GM23338 (cell line): ENCODE data around the gene COL26A1. TPM values are rescaled to one million over a fixed set of nuclear protein-coding genes. Genes with fewer than 3 reads are reported as not detected.

ENCODE experiments used
- ATAC-seq: fragments of 200-7000 bp; cut with Tn5 transposase; 3 replicates; pipeline ENCODE4 v1.9.1; 2020
- DNase-seq: peaks from one replicate; pipeline ENCODE4 v3.0.0-alpha.2; 2015; ENCODE audit warnings: low spot score
- H2AFZ ChIP-seq: fragments of 200-600 bp; sonication (generic); 2 replicates; pipeline ENCODE4 v1.8.0; 2016; ENCODE audit warnings: antibody characterized with exemption, mild to moderate bottlenecking, moderate library complexity
- H3F3A ChIP-seq: fragments of 200-600 bp; sonication (generic); replicated peaks from 2 replicates; pipeline ENCODE4 v1.8.0; 2017; ENCODE audit warnings: antibody characterized with exemption, mixed run types, low read depth
- H3K27ac ChIP-seq: fragments of 200-600 bp; sonication (generic); 2 replicates; pipeline ENCODE4 v1.6.1; 2016; ENCODE audit warnings: low read depth
- H3K27me3 ChIP-seq: fragments of 200-600 bp; sonication (generic); 2 replicates; pipeline ENCODE4 v1.8.0; 2016; ENCODE audit warnings: mild to moderate bottlenecking, mixed run types, moderate library complexity; ENCODE audit not compliant: insufficient read depth
- H3K36me3 ChIP-seq: fragments of 200-600 bp; sonication (generic); 2 replicates; pipeline ENCODE4 v1.8.0; 2016; ENCODE audit warnings: mild to moderate bottlenecking; ENCODE audit not compliant: insufficient read depth
- H3K4me1 ChIP-seq: fragments of 200-600 bp; sonication (generic); 2 replicates; pipeline ENCODE4 v1.8.0; 2016; ENCODE audit warnings: mild to moderate bottlenecking, moderate library complexity; ENCODE audit not compliant: insufficient read depth
- H3K4me2 ChIP-seq: fragments of 200-600 bp; sonication (generic); 2 replicates; pipeline ENCODE4 v1.7.1; 2017; ENCODE audit warnings: mixed run types
- H3K4me3 ChIP-seq: fragments of 200-600 bp; sonication (generic); 2 replicates; pipeline ENCODE4 v1.6.1; 2016; ENCODE audit warnings: mixed run types
- H3K79me2 ChIP-seq: fragments of 200-600 bp; sonication (generic); replicated peaks from 2 replicates; pipeline ENCODE4 v1.8.0; 2017; ENCODE audit warnings: mild to moderate bottlenecking; ENCODE audit not compliant: insufficient read depth
- H3K9me2 ChIP-seq: fragments of 200-600 bp; sonication (generic); 2 replicates; pipeline ENCODE4 v1.8.0; 2017; ENCODE audit not compliant: insufficient read depth
- H4K20me1 ChIP-seq: fragments of 200-600 bp; sonication (generic); replicated peaks from 2 replicates; pipeline ENCODE4 v1.8.0; 2017; ENCODE audit warnings: mild to moderate bottlenecking; ENCODE audit not compliant: insufficient read depth
- H3K27ac Mint-ChIP-seq: 2 replicates; pipeline ENCODE4 v1.8.0; 2020; ENCODE audit warnings: inconsistent platforms, mild to moderate bottlenecking, moderate library complexity, mixed read lengths
- H3K27me3 Mint-ChIP-seq: 3 replicates; pipeline ENCODE4 v1.8.0; 2022; ENCODE audit warnings: low read depth, mild to moderate bottlenecking, moderate library complexity, mixed read lengths, inconsistent platforms; ENCODE audit not compliant: insufficient read depth, poor library complexity
- H3K36me3 Mint-ChIP-seq: 3 replicates; pipeline ENCODE4 v1.8.0; 2021; ENCODE audit warnings: low read depth, mild to moderate bottlenecking, inconsistent platforms, moderate library complexity, mixed read lengths
- H3K4me1 Mint-ChIP-seq: 3 replicates; pipeline ENCODE4 v1.8.0; 2020; ENCODE audit warnings: mild to moderate bottlenecking, inconsistent platforms, mixed read lengths
- H3K4me3 Mint-ChIP-seq: 3 replicates; pipeline ENCODE4 v1.8.0; 2021; ENCODE audit warnings: moderate library complexity, mild to moderate bottlenecking, inconsistent platforms, mixed read lengths
- H3K9me3 Mint-ChIP-seq: 3 replicates; pipeline ENCODE4 v1.8.0; 2020; ENCODE audit warnings: moderate library complexity, mild to moderate bottlenecking, inconsistent platforms, mixed read lengths
- CREB1 ChIP-seq: fragments of 250-450 bp; sonication (Bioruptor Pico); IDR thresholded peaks from 2 replicates; pipeline ENCODE4 v1.5.0; 2020; ENCODE audit warnings: low read depth, mild to moderate bottlenecking, moderate library complexity
- EZH2 ChIP-seq: fragments of 200-600 bp; sonication (generic); IDR thresholded peaks from one replicate; pipeline ENCODE4 v1.8.0; 2017; ENCODE audit warnings: antibody characterized with exemption, mild to moderate bottlenecking, low read depth; ENCODE audit not compliant: unreplicated experiment
- EZH2phosphoT487 ChIP-seq: fragments of 200-600 bp; sonication (generic); IDR thresholded peaks from one replicate; pipeline ENCODE4 v1.8.1; 2018; ENCODE audit warnings: antibody characterized with exemption; ENCODE audit not compliant: unreplicated experiment
- JUNB ChIP-seq: IDR thresholded peaks from one replicate; pipeline ENCODE4 v1.6.1; 2016; ENCODE audit warnings: antibody characterized with exemption; ENCODE audit not compliant: unreplicated experiment
- NANOG ChIP-seq: IDR thresholded peaks from 2 replicates; pipeline ENCODE4 v1.6.1; 2016; ENCODE audit warnings: antibody characterized with exemption, borderline replicate concordance
- POLR2AphosphoS5 ChIP-seq: IDR thresholded peaks from 2 replicates; pipeline ENCODE4 v1.6.1; 2016; ENCODE audit warnings: antibody characterized with exemption, low read depth
- STAT1 ChIP-seq: IDR thresholded peaks from one replicate; pipeline ENCODE4 v1.6.1; 2016; ENCODE audit warnings: antibody characterized with exemption; ENCODE audit not compliant: unreplicated experiment
- ZNF114 ChIP-seq: fragments of 250-450 bp; sonication (Bioruptor Pico); IDR thresholded peaks from 2 replicates; pipeline ENCODE4 v1.5.0; 2020; ENCODE audit warnings: mild to moderate bottlenecking, moderate library complexity
- ZNF331 ChIP-seq: fragments of 250-450 bp; sonication (Bioruptor Pico); IDR thresholded peaks from 2 replicates; pipeline ENCODE4 v1.5.0; 2020; ENCODE audit warnings: low read depth, mild to moderate bottlenecking, moderate library complexity
- polyA plus RNA-seq: library from polyadenylated mRNA; unstranded; fragments of >200 nt; fragmentation: Nextera tagmentation; extraction: Ambion mirVana; gene quantifications from 2 replicates; pipeline ENCODE4 v1.2.1, GENCODE V29; 2016
- total RNA-seq: library from RNA; depleted of rRNA; stranded (reverse); fragments of >200 nt; shearing (Covaris generic); gene quantifications from 2 replicates; pipeline ENCODE4 v1.2.3, GENCODE V29; 2014
- TF ChIP-seq, protein P1 (sequence below), 2 experiments: fragments of 200-600 bp in 1 of 2; sonication (generic) in 1 of 2; conservative IDR thresholded peaks; 2 replicates each; pipeline versions ENCODE4 v1.5.1 to v1.6.1; 2016 to 2017; ENCODE audit warnings: antibody characterized with exemption in 2 of 2, low read depth in 2 of 2, mild to moderate bottlenecking in 2 of 2, moderate library complexity in 1 of 2
- TF ChIP-seq, protein P2 (sequence below): IDR thresholded peaks from one replicate; pipeline ENCODE4 v1.6.1; 2018; ENCODE audit warnings: antibody characterized with exemption; ENCODE audit not compliant: unreplicated experiment
- TF ChIP-seq, protein P3 (sequence below): fragments of 250-450 bp; sonication (Bioruptor Pico); IDR thresholded peaks from 2 replicates; pipeline ENCODE4 v1.5.0; 2020; ENCODE audit warnings: mild to moderate bottlenecking, moderate library complexity
- TF ChIP-seq, protein P4 (sequence below): IDR thresholded peaks from 2 replicates; pipeline ENCODE4 v1.6.1; 2016; ENCODE audit warnings: antibody characterized with exemption

The COL26A1 gene
- total and polyA plus RNA-seq, 2 experiments from 2014 or later, result 17.8 to 55.0 TPM

DNA sequence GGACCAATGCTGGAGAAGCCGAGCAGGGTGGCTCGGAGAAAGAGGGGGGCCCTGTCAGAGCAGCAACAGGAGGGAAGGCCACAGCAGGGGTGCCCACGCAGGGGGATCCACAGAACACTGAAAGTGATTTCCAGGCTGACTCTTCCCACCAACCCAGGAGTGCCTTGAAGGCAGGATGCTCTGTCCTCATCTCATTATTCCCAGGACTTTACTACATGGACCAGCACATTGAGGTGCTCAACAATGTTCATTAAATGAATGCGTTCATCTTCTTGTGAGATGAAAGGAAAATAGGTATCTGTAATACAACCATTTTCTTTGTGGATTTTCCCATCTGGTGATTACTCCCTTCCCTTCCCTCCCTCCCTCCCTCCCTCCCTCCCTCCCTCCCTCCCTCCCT lies 71.0 kb downstream of the COL26A1 start:
- H3K79me2 ChIP-seq, result peaks cover 8% of the 10 kb centered on the region
- DNase-seq (no peak), ATAC-seq (no peak)
- H3K9me3 Mint-ChIP-seq, result no peaks in the 10 kb centered on the region
- no peaks in the 10 kb centered on the region for H3K36me3 Mint-ChIP-seq
- H3K4me1 ChIP-seq, result peaks cover 13% of the 10 kb centered on the region; the same call in 1 of the 2 replicates
- H3K4me2 ChIP-seq, result no peak overlapping the region
- H4K20me1 ChIP-seq, result no peaks in the 10 kb centered on the region
- H3K4me3 Mint-ChIP-seq, result no peak overlapping the region
- no peaks in the 10 kb centered on the region for H3K27me3 ChIP-seq
- H2AFZ ChIP-seq, result no peak overlapping the region
- no peak overlapping the region for H3K27ac ChIP-seq
- H3K27me3 Mint-ChIP-seq, result peaks cover 6% of the 10 kb centered on the region
- TF ChIP-seq, protein P1, sequence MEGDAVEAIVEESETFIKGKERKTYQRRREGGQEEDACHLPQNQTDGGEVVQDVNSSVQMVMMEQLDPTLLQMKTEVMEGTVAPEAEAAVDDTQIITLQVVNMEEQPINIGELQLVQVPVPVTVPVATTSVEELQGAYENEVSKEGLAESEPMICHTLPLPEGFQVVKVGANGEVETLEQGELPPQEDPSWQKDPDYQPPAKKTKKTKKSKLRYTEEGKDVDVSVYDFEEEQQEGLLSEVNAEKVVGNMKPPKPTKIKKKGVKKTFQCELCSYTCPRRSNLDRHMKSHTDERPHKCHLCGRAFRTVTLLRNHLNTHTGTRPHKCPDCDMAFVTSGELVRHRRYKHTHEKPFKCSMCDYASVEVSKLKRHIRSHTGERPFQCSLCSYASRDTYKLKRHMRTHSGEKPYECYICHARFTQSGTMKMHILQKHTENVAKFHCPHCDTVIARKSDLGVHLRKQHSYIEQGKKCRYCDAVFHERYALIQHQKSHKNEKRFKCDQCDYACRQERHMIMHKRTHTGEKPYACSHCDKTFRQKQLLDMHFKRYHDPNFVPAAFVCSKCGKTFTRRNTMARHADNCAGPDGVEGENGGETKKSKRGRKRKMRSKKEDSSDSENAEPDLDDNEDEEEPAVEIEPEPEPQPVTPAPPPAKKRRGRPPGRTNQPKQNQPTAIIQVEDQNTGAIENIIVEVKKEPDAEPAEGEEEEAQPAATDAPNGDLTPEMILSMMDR (conservative IDR thresholded peaks at IDR 0.05; ENCODE audit: low read depth in 2 of 2), result no peak
- TF ChIP-seq ZNF331 (CRISPR knock-in tag) (no peak), ZNF114 (CRISPR knock-in tag) (no peak), EZH2 (no peak), CREB1 (CRISPR knock-in tag) (no peak), POLR2AphosphoS5 (no peak), STAT1 (no peak), EZH2phosphoT487 (no peak), JUNB (no peak), NANOG (no peak)
- TF ChIP-seq, protein P2, sequence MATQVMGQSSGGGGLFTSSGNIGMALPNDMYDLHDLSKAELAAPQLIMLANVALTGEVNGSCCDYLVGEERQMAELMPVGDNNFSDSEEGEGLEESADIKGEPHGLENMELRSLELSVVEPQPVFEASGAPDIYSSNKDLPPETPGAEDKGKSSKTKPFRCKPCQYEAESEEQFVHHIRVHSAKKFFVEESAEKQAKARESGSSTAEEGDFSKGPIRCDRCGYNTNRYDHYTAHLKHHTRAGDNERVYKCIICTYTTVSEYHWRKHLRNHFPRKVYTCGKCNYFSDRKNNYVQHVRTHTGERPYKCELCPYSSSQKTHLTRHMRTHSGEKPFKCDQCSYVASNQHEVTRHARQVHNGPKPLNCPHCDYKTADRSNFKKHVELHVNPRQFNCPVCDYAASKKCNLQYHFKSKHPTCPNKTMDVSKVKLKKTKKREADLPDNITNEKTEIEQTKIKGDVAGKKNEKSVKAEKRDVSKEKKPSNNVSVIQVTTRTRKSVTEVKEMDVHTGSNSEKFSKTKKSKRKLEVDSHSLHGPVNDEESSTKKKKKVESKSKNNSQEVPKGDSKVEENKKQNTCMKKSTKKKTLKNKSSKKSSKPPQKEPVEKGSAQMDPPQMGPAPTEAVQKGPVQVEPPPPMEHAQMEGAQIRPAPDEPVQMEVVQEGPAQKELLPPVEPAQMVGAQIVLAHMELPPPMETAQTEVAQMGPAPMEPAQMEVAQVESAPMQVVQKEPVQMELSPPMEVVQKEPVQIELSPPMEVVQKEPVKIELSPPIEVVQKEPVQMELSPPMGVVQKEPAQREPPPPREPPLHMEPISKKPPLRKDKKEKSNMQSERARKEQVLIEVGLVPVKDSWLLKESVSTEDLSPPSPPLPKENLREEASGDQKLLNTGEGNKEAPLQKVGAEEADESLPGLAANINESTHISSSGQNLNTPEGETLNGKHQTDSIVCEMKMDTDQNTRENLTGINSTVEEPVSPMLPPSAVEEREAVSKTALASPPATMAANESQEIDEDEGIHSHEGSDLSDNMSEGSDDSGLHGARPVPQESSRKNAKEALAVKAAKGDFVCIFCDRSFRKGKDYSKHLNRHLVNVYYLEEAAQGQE, result no peak
- TF ChIP-seq, protein P3, sequence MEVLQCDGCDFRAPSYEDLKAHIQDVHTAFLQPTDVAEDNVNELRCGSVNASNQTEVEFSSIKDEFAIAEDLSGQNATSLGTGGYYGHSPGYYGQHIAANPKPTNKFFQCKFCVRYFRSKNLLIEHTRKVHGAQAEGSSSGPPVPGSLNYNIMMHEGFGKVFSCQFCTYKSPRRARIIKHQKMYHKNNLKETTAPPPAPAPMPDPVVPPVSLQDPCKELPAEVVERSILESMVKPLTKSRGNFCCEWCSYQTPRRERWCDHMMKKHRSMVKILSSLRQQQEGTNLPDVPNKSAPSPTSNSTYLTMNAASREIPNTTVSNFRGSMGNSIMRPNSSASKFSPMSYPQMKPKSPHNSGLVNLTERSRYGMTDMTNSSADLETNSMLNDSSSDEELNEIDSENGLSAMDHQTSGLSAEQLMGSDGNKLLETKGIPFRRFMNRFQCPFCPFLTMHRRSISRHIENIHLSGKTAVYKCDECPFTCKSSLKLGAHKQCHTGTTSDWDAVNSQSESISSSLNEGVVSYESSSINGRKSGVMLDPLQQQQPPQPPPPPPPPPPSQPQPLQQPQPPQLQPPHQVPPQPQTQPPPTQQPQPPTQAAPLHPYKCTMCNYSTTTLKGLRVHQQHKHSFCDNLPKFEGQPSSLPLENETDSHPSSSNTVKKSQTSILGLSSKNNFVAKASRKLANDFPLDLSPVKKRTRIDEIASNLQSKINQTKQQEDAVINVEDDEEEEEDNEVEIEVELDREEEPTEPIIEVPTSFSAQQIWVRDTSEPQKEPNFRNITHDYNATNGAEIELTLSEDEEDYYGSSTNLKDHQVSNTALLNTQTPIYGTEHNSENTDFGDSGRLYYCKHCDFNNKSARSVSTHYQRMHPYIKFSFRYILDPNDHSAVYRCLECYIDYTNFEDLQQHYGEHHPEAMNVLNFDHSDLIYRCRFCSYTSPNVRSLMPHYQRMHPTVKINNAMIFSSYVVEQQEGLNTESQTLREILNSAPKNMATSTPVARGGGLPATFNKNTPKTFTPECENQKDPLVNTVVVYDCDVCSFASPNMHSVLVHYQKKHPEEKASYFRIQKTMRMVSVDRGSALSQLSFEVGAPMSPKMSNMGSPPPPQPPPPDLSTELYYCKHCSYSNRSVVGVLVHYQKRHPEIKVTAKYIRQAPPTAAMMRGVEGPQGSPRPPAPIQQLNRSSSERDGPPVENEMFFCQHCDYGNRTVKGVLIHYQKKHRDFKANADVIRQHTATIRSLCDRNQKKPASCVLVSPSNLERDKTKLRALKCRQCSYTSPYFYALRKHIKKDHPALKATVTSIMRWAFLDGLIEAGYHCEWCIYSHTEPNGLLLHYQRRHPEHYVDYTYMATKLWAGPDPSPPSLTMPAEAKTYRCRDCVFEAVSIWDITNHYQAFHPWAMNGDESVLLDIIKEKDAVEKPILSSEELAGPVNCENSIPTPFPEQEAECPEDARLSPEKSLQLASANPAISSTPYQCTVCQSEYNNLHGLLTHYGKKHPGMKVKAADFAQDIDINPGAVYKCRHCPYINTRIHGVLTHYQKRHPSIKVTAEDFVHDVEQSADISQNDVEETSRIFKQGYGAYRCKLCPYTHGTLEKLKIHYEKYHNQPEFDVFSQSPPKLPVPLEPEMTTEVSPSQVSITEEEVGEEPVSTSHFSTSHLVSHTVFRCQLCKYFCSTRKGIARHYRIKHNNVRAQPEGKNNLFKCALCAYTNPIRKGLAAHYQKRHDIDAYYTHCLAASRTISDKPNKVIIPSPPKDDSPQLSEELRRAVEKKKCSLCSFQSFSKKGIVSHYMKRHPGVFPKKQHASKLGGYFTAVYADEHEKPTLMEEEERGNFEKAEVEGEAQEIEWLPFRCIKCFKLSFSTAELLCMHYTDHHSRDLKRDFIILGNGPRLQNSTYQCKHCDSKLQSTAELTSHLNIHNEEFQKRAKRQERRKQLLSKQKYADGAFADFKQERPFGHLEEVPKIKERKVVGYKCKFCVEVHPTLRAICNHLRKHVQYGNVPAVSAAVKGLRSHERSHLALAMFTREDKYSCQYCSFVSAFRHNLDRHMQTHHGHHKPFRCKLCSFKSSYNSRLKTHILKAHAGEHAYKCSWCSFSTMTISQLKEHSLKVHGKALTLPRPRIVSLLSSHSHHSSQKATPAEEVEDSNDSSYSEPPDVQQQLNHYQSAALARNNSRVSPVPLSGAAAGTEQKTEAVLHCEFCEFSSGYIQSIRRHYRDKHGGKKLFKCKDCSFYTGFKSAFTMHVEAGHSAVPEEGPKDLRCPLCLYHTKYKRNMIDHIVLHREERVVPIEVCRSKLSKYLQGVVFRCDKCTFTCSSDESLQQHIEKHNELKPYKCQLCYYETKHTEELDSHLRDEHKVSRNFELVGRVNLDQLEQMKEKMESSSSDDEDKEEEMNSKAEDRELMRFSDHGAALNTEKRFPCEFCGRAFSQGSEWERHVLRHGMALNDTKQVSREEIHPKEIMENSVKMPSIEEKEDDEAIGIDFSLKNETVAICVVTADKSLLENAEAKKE, result no peak
- TF ChIP-seq, protein P4, sequence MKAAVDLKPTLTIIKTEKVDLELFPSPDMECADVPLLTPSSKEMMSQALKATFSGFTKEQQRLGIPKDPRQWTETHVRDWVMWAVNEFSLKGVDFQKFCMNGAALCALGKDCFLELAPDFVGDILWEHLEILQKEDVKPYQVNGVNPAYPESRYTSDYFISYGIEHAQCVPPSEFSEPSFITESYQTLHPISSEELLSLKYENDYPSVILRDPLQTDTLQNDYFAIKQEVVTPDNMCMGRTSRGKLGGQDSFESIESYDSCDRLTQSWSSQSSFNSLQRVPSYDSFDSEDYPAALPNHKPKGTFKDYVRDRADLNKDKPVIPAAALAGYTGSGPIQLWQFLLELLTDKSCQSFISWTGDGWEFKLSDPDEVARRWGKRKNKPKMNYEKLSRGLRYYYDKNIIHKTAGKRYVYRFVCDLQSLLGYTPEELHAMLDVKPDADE, result no peak
- H3K27ac Mint-ChIP-seq, result no peak overlapping the region
- no peak overlapping the region for H3K4me3 ChIP-seq
- no peaks in the 10 kb centered on the region for H3K36me3 ChIP-seq
- H3K4me1 Mint-ChIP-seq, result peaks cover 24% of the 10 kb centered on the region
- H3F3A ChIP-seq, result no peaks in the 10 kb centered on the region
- H3K9me2 ChIP-seq, result no peaks in the 10 kb centered on the region
